Stimulated activated CD4-positive, alpha-beta T cell treated with anti-CD3 and anti-CD28 coated beads, TNF-alpha, amount 100 ng/mL, for 1 hour (primary cell): Measurements from ENCODE around the gene CALCOCO2.
A peak's percentile ranks its signal among the peaks of the same experiment; 100 is the strongest.
"Not testable (repeated sequence)": the region's sequence is repeated elsewhere in the genome, so short reads cannot be mapped to it uniquely, and the experiment has no call there.

ENCODE experiments used
- DNase-seq, 3 donors: peaks; one replicate each; pipeline ENCODE4 v3.0.0-alpha.2; 2020; ENCODE audit warnings: low read depth in 3 of 3, low spot score in 1 of 3

The CALCOCO2 gene

GRCh38 chr17:48830840-48831548, at the start of gene CALCOCO2:
Gene CALCOCO2 (plus strand): TSS chr17:48831035. CDS start chr17:48841708, 10,673 bp downstream.
- DNase-seq: peak; percentile 65 to 75 (median 66)

DNA sequence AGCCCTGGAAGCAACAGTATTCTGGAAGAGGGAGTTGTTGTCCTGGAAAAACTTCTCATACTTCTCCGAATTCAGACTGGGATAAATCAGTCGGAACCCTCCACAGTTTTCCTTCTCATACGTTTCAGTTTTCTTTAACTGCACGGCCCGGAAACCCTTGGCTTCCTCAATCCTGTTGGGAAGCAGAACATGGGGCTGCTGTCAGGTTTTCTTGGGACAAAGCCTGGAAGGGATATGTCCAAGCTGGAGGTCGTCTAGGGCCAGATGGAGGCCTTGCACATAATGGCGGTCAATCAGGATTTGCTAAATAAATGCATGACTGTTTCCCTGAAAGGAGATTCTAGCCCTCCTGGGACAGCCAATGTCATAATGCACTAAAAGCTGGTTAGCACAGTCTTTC, 43.0 kb upstream of the CALCOCO2 start:
- no peak for DNase-seq

DNA sequence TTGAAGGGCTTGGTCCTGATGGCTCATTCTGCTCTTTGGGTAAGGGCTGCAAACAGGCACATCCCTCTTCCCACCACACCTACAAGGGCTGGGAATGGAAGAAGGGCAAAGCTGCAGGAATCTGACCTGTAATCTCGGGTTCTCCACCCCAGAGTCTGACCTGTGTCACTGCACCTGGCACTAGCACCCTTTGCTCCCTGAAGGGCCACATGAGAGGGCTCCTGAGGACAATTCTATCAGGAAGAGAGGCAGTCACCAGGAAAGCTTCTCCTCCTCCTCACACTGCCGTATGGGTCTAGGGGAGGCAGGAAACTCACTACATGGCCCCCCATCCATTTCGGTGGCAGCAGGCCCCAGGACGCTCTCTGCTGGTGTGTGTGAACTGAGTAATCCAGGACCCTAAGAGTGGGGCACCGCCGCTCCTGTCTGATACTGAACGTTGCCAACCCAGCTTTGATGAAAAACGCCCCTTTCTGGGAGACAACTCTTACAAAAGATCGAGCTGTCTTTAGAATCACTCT, 40.2 kb upstream of the CALCOCO2 start:
- DNase-seq: no peak

DNA sequence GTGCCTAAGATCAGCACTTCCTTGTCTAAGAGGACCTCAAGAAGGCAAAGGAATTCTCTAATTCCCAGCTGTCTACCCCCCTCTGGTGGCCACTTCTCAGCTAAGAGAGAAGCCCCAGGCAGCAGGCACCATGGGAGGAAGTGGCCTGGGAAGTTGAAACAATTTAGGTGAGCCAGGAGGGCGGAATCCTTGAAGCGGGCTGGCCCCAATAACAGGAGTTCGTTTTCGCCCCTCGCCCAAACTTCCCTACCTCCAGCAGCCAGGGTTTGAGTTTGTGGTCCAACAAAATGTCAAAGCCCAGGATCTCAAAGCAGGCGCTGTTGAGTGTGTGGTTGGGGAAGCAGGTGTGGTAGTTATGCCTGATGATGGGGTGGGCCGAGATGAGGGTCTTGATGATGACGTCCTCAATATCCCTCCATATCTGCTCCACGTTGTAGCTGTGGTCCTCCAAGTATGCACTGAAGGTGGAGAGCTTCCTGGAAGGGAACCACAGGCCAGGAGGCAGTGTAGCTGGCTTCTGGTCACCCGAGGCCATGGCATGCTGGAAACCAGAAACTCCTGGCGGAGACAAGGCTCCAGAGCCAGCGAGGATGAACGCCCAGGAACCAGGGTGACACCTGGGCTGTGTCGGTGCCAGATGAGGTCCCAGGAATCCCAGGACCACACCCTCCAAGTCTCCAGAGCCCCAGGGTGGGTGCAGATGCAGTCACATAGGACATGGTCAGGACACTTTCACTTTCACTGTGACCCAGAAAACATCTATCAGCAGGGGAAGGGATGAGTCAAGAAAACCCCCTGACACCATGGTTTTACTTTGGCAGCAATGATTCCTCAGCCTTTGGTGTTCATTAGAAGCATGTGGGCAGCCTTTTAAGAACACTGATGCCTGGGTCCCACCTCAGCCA, 39.5 kb upstream of the CALCOCO2 start:
- DNase-seq: no peak

GRCh38 chr17:48792033-48792798, 38.6 kb upstream of the CALCOCO2 start:
- no peak for DNase-seq

- DNase-seq: no peak
Measured at GRCh38 chr17:48795444-48796162, 35.2 kb upstream of the CALCOCO2 start.

GRCh38 chr17:48796163-48796522, 34.7 kb upstream of the CALCOCO2 start:
- not testable (repeated sequence) for DNase-seq

- no peak for DNase-seq
Measured at GRCh38 chr17:48799069-48799723, 31.6 kb upstream of the CALCOCO2 start.

DNA sequence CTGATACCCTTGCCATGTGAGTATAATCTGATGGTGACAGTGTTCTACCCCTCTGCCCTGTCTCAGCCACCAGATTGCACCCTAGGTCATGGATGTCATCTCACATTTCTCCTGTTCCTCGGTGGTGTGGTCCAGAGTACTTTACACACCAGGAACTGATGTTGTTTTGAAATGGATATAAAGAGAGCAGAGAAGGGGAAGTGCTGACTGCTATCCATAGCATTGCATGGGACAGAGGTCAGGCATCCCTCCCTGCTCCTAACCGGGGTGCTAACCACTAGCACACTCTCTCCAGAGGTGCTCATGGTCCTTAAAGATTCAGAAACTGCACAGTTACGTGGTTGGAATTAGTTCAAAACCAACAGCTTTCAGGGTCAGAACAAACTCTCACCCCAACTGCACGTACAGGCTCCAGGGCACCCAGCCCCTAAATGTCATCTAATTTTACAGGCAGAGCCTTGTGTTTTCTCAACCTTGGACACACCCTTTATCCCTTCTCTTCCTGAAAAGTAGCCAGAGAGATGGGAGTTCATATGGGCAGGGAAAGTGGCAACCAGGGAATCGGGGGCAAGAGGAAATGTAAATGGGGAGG, 30.1 kb upstream of the CALCOCO2 start:
- no peak for DNase-seq

GRCh38 chr17:48804936-48805411, 25.9 kb upstream of the CALCOCO2 start:
- DNase-seq: peak in 2 of 3 donors; percentile 30 to 62

DNA sequence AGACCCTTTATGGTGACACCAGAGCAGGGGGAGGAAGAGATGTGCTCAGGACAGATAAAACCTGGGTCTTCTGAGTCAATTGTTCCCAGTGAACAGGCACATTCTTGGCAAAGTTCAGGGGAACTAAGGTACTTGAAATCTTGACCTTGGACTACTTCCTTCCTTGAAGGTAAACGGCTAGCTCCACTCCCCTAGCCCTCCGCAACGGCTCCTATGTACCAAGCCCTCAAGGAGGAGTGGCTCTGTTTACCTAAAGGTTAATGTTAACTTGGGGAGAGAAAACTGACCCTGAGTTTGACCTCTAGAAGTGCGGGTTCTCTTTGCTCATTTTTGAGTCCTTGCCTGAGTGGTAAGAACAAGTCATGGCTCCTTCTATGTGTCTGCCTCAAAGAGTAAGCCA, 21.7 kb upstream of the CALCOCO2 start:
- DNase-seq: no peak

GRCh38 chr17:48812001-48812400, 18.8 kb upstream of the CALCOCO2 start:
- no peak for DNase-seq

- DNase-seq: peak in 2 of 3 donors; percentile 21 to 22
Measured at GRCh38 chr17:48814504-48814903, 16.3 kb upstream of the CALCOCO2 start.

- DNase-seq: no peak
Measured at GRCh38 chr17:48815311-48815710, 15.5 kb upstream of the CALCOCO2 start.

DNA sequence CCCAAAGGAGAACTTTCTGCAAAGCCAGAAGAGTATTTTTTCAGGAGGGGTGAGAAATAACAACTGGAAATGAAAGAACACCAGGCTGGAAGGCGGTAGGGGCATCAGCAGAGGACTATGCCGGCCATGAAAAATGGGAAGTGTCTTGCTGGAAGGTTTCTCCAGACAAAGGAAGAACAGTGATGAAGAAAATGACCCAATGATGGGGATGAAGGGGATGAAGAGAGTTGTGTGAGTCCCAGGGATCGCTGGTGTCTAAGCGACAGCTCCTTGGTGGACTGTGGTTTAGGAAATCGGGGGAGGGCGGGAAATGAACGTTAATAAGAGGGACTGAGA, 14.4 kb upstream of the CALCOCO2 start:
- DNase-seq: no peak

DNA sequence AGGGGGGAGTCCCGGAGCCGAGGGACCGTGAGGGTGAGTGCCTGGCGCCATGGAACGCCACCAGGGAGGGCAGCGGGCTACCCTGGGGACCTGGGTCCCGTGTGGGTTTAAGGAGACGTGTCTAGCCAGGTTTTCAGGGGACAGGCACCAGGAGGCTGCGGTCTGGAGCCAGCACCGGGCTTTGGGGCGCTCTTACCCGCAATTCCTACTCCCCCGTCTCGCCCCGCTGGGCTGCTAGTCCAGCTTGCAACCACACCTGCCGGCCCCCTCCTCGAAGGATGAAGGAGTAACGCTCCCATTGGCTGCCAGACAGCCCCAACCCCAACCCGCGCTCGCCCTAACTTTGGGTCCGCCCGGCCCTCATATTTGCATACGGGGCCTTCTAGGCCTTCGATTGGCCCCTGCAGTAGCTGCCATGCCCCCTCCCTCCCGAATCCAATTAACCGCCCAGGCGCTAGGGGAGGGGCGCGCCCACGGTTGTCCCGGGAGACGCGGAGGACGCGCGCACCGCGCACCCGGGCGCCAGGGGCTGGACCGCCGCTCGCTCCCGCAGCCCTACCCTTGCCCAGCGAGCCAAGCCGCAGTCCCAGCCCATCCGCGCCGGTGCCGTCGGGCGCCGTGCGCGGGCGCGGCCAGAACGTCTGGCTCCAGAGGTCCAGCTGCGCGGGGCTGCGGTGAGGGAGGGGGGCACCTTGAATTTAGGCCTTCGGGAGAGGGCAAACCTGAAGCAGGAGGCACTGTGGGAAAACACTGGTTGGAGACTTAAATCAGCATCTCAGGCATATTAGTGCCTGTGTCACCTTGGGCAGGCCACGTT, 13.9 kb upstream of the CALCOCO2 start, which contains the start of gene TTLL6:
TSS of gene TTLL6 (minus strand) at position 456 of the 817 bp plus-strand sequence. CDS start at position 299, 157 bp downstream.
- DNase-seq: peak; percentile 36 to 50 (median 50)

DNA sequence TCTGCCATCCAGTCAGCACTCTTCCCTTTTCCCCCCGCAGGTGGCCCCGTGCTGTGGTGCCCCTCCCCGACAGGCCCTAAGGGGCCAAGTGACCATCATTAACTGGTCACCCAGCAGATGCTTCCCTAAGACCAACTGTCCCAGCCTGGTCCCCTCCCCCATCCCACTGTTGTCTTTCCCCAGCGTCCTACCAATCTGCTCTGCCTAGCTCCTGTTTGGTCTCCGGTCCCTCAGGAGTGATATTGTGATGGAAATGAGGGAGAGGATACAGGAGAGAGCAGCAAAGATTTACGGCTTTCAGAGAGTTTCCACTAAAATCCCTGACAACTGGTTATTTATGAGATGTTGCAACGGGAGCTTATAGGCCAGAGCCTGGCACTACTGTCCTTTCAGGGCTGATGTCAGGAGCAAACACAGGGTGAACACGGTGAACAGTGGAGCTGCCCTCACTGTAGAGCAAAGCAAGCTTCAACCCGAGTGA, 12.4 kb upstream of the CALCOCO2 start:
- DNase-seq: no peak

DNA sequence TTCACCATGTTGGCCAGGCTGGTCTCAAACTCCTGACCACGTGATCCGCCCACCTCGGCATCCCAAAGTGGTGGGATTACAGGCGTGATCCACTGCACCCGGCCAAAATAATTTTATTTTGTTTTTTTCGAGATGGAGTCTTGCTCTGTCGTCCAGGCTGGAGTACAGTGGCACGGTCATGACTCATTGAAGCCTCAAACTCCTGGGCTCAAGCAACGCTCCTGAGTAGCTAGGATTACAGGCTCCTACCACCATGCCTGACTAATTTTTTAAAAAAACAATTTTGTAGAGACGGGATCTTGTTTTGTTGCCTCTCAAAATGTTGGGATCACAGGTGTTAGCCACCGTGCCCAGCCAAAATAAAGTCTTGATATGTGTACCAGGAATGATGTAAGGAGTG, 11.4 kb upstream of the CALCOCO2 start:
- DNase-seq: no peak

GRCh38 chr17:48820936-48821335, 9.9 kb upstream of the CALCOCO2 start:
- DNase-seq: not testable (repeated sequence)
